HG03097 (cell line): ENCODE measurements around the gene ZNF709.
"Not testable (repeated sequence)": the region's sequence is repeated elsewhere in the genome, so short reads cannot be mapped to it uniquely, and the experiment has no call there.

Source experiments
- ATAC-seq: cut with Tn5 transposase; IDR thresholded peaks from one replicate; pipeline ENCODE4 v1.9.1; 2021; ENCODE audit not compliant: unreplicated experiment, low FRiP score

Gene ZNF709

GRCh38 chr19:12464139-12464538 is 20.5 kb downstream of the ZNF709 start:
- not testable (repeated sequence) for ATAC-seq

DNA sequence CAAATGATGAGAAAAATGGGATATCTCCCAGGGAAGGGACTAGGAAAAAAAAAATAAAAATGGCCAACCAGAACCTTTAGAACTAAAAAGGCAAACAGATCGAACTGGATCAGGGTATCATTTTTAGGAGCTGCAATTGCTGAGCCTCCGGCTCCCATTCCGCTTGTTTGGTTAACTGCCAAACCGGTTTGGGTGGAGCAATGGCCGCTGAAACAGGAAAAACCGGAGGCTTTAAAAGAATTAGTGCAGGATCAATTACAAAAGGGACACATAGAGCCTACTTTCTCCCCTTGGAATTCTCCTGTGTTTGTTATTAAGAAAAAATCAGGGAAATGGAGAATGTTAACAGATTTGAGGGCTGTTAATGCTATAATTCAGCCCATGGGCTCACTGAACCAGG is 31.1 kb downstream of the ZNF709 start:
- ATAC-seq, result no peak

- ATAC-seq, result no peak
These were observed 33.8 kb downstream of the ZNF709 start for GRCh38 chr19:12450844-12451243.

DNA sequence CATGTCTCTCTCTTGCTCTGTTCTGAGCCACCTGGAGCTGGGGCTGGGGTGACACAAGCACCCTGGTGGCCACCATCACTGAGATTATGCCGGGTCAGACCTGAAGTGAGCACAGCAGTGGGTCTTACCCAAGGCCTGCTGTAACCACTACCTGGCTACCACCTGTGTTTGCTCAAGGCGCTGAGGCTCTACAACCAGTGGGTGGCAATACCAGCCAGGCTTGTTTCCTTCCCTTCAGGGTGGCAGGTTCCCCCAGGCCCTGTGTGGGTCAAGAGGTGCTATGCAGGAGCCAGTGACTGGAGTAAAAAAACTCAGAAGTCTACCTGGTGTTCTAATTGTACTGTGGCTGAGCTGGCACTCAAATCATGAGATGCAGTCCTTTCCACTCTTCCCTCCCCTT is 35.8 kb downstream of the ZNF709 start:
- no peak for ATAC-seq

DNA sequence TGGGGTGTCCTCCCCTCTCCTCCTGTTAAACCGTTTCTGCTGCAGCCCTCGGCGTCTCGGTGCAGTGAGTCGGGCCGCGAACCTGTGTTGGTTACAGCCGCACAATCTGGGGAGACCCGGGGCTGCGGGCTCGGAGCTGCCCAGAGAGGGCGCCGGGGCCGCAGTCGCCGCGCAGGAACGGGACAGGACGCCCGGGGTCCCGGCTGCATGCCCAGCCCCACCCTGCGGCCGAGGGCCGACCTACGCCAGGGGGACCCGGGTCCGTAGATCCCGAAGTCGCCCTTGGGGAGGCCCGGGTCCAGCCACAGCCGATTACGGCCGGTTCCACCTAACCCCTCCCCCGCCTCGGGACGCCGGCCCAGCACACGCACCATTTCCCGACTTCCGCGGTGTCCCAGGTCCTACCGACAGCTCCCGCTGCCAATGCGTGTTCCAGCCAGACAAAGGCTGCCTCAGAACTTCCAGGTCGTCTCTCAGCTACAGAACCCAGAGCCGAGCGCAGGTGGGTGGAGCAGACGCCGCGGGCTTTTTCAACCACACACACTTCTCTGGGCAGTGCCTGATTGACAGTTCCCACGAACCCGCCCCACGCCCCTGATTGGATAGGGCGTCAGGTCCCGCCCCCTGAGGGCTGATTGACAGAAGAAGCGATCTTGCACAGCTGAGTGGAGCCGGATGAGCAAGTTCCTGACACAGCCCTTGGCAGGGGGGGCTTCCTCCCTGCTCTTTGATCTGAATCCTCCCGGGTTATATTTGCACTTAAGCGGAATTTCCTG is 43.9 kb downstream of the ZNF709 start, which contains the start of gene ZNF443:
ZNF443 (minus strand) TSS at position 481 of the 776 bp plus-strand sequence; CDS start at position 374, 107 bp downstream.
- peak; percentile 89 for ATAC-seq

DNA sequence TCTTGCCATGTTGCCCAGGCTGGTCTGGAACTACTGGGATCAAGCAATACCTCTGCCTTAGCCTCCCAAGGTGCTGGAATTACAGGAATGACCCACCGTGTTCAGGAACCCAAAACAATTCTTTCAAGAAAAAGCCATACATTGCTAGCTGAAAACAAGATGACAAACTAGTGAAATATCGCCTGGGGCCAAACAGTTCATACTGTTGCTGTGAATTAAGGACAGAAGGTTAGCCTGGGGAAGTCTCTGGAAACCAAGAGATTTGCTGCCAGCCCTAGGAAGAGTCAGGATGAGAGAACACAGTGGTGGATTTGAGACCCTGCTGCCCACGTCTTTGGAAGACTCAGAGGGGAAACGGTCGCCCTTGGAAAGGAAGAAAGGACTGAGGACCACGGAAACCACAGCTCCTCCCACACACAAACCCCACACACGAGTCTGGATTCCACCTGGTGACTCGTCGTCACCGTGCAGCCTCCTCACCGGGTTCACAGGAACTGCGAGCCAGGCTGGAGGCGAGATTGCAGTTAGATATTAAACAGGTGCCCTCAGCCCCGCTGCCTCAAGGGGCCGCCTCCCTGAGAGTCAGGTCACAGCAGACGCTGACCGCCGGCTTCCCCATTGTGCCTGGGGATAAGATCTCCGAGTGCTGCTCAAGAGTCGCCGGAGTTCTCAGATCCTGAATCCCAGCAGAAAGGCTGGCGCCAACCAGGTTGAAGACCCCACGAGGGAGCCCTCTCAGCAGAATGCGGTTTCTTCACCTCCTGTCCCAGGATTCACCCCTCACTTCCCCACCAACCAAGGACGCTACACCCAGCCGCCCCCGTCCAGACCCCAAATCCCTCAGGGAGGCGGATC is 44.7 kb downstream of the ZNF709 start:
- ATAC-seq, result peak; percentile 25

DNA sequence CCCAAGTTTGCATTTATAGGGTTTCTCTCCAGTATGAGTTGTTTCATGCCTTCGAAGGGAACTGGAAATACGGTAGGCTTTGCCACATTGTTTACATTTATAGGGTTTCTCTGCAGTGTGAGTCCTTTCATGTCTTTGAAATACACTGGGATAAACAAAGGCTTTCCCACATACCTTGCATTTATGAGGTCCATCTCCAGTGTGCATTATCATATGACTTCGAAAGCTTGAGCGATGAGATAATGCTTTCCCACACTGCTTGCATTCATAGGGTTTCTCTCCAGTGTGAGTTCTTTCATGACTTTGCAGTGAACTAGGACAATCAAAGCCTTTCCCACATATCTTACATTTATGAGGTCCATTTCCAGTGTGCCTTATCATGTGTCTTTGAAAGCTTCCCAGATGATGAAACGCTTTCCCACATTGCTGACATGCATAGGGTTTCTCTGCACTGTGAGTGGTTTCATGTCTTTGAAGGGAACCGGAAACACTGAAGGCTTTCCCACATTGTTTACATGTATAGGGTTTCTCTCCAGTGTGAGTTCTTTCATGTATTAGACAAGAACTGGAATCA is 53.8 kb downstream of the ZNF709 start:
- not testable (repeated sequence) for ATAC-seq

DNA sequence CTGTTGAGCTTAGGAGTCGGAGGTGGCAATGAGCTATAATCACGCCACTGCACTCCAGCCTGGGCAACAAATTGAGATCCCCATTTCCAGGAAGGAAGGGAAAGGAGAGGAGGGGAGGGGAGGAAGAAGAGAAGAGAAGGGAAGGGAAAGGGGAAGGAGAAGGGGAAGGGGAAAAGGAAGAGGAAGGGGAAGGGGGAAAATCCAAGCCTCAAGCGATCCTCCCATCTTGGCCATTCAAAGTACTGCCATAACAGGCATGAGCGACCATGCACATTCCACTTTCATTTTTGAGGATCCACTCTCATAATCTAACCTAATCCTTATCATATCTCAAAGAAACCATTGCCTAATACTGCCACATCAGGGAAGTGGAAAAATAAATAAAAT is 58.7 kb downstream of the ZNF709 start:
- ATAC-seq, result no peak

DNA sequence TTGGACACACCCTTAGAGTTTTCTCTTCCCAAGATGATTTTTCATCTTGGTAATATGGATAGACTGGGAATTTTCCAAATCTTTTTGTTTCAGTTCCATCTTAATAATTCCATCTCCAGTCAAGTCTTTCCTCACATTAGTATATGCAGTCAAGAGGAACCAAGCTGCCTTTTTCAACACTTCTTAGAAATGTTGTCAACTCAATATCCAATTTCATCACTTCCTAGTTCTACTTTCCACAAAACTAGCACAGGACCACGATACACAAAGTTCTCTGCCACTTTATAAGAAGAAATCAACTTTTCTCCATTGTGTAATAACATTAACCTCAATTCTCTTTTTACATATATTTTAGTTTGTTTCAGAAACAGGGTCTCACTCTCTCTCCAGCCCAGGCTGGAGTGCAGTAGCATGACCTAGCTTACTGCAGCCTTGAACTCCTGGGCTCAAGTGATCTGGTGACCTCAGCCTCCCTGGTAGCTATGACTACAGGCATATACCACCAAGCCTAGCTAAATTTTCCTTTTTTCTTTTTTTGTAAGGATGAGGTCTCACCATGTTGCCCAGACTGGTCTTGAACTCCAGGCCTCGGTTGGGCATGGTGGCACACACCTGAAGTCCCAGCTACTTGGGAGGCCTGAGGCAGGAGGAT is 59.3 kb downstream of the ZNF709 start:
- no peak for ATAC-seq

DNA sequence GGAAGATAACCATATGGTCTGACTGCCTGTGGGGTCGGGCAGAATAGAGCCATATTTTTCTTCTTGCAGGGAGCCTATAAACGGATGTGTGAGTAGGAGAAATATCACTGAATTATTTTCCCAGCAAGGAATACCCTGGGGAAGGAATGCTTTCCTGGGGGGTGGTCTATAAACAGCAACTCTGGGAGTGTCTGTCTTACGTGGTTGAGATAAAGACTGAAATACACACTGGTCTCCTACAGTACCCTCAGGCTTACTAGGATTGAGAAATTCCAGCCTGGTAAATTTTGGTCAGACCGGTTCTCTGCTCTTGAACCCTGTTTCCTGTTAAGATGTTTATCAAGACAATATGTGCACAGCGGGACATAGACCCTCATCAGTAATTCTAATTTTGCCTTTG is 67.3 kb downstream of the ZNF709 start:
- ATAC-seq, result not testable (repeated sequence)

GRCh38 chr19:12411893-12412292 is 72.7 kb downstream of the ZNF709 start:
- ATAC-seq, result no peak
